ENCODE results near the gene UHMK1. TPM values are rescaled to one million over a fixed set of nuclear protein-coding genes. Genes with fewer than 3 reads are reported as not detected.

The UHMK1 gene
- total RNA-seq, 2 donors from 2014 or later, result 27.5 to 36.2 TPM

GRCh38 chr1:162500805-162501204 is 3.2 kb downstream of the UHMK1 start:
- intact Hi-C loops (cut with DNase I), result no loop called here
- DNase-seq (ENCODE audit: low spot score), result no peak

GRCh38 chr1:162502077-162502476 is 4.5 kb downstream of the UHMK1 start:
- DNase-seq (ENCODE audit: low spot score), result no peak
- intact Hi-C loops (cut with DNase I), result no loop called here

DNA sequence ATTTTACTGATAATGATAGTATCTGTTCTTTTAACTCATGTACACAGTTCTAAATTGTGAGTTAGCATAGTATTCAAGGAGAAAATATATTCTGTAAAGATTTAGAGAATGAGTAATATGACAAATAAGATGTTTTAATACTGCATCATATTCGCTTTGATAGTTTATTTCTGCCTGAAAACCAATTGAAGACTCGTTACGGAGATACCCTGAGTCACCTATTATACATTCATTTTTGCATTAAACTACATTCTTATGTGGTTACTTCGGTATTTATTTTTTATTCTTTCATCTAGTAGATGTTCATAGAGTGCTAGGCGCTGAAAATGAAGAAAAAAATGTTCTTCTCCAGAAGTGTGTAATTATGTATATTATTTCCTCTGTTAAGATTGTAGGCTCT is 5.3 kb downstream of the UHMK1 start:
- no peak for DNase-seq (ENCODE audit: low spot score)
- intact Hi-C loops (cut with DNase I), result no loop called here

- intact Hi-C loops (cut with DNase I), result no loop called here
- DNase-seq (ENCODE audit: low spot score), result no peak
These were observed 29.7 kb downstream of the UHMK1 start for GRCh38 chr1:162527314-162527713.

DNA sequence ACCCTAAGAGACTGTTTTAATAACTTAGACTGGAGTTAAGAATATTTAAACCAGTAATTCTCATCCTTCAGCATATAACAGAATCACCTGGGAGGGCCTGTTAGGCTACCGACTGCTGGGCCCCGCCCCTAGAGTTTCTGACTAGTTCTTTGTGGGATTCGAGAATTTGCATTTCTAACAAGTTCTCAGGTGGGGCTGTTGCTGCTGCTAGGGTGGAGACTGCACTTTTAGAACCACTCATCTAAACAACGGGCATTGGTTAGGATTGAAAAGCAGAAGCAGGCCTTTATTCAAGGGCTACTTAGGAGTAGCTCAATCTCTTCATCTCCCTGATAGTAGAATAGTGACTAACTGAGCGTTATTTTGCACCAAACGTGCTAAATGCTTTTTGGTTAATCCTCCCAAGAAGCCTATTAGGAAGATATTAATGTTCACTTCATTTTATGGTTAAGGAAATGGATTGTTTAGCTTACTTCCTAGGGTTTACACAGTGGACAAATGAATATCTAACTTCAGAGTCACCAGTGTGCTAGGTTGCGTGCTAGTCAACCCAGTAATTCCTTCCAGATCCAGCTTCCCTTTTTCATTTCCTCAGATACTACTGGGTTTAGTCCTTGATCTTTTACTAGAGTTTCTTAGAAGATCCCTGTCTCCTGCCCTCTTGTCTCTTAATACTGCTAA is 32.8 kb downstream of the UHMK1 start:
- DNase-seq (ENCODE audit: low spot score), result no peak
- intact Hi-C loops (cut with DNase I), result no loop called here

DNA sequence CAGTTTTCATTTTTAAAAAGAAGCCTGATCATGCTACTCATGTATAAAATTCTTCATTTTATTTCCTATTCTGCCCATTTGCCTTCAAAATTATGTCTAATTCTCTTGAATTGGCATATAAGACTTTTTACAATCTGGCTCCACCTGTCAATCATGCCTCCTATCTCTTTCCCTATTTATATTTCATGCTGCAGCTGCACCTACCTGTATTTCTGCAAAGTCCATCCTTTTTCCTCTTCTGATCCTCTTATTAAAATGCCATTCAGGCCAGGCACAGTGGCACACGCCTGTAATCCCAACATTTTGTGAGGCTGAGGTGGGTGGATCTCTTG is 33.3 kb downstream of the UHMK1 start:
- intact Hi-C loops (cut with DNase I), result no loop called here

DNA sequence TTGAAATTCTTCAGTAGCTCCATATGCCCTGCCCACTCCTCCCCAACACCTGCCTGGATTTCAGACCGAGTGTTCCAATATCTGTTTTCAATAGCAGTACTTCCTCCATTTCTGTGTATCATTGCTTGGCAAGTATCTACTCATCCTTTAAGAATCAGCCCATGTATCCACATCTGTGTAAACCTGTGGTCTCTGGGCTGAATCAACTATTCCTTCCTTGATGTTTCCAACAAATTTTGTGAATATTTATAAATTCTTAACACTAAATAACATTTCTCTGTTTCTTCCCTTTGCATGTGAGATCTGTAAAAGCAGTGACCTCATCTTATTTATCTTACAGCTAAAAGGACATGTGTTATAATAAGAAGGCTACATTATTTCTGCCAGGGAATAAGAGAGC is 37.9 kb downstream of the UHMK1 start:
- intact Hi-C loops (cut with DNase I), result no loop called here
- DNase-seq (ENCODE audit: low spot score), result no peak

More for the DNA sequence above, 33.3 kb downstream of the UHMK1 start:
- no peak for DNase-seq (ENCODE audit: low spot score)

- DNase-seq (ENCODE audit: low spot score), result no peak
- intact Hi-C loops (cut with DNase I), result no loop called here
These were observed 38.9 kb downstream of the UHMK1 start for GRCh38 chr1:162536511-162536910.

DNA sequence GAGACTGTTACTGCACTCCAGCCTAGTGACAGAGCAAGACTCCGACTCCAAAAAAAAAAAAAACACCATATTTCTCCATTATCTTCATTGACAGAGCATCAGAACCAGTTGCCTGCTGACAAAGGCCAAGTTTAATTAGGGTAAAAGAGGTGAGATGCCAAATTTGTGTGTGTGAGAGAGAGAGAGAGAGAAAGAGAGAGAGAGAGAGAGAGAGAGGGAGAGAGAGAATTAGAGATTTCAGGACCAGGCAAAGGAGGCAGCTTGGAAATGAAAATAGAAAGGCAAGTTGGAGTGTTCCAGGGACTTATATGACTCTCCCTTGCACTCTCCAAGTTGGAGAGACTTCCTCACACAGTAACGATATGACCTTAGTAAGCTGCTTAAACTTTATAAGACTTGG is 39.6 kb downstream of the UHMK1 start:
- no peak for DNase-seq (ENCODE audit: low spot score)
- intact Hi-C loops (cut with DNase I), result no loop called here

GRCh38 chr1:162538815-162539431 is 41.3 kb downstream of the UHMK1 start:
- no peak for DNase-seq (ENCODE audit: low spot score)
- intact Hi-C loops (cut with DNase I), result no loop called here

- peak; percentile 89 for DNase-seq (ENCODE audit: low spot score)
- intact Hi-C loops (cut with DNase I), result no loop called here
These were observed 44.1 kb downstream of the UHMK1 start for GRCh38 chr1:162541619-162542141.

DNA sequence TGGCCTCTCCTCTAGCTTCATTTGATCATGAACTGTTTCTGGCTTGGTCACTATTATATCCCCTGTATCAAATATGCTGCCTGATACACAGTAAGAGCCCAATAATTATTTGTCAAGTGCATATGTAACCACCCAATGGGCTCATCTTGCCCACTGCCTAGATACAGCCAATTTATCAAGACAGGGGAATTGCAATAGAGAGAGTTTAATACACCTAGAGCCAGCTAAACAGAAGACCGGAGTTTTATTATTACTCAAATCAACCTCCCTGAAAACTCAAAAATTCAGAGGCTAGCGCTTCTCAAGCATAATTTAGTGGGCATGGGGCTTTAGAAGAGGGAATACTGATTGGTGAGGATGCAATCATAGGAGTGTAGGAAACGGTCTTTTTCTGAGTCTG is 45.6 kb downstream of the UHMK1 start:
- intact Hi-C loops (cut with DNase I), result no loop called here
- no peak for DNase-seq (ENCODE audit: low spot score)

- intact Hi-C loops (cut with DNase I), result no loop called here
- no peak for DNase-seq (ENCODE audit: low spot score)
These were observed 50.6 kb downstream of the UHMK1 start for GRCh38 chr1:162548170-162548569.

- intact Hi-C loops (cut with DNase I), result no loop called here
These were observed 51.4 kb downstream of the UHMK1 start for GRCh38 chr1:162549001-162549400.

GRCh38 chr1:162550925-162551324 is 53.3 kb downstream of the UHMK1 start:
- DNase-seq (ENCODE audit: low spot score), result no peak
- intact Hi-C loops (cut with DNase I), result no loop called here

More at GRCh38 chr1:162549001-162549400, 51.4 kb downstream of the UHMK1 start:
- DNase-seq (ENCODE audit: low spot score), result no peak

GRCh38 chr1:162551969-162552683 is 54.5 kb downstream of the UHMK1 start:
- DNase-seq (ENCODE audit: low spot score), result no peak
- intact Hi-C loops (cut with DNase I), result no loop called here

- no peak for DNase-seq (ENCODE audit: low spot score)
These were observed 55.1 kb downstream of the UHMK1 start for GRCh38 chr1:162552684-162553252.

DNA sequence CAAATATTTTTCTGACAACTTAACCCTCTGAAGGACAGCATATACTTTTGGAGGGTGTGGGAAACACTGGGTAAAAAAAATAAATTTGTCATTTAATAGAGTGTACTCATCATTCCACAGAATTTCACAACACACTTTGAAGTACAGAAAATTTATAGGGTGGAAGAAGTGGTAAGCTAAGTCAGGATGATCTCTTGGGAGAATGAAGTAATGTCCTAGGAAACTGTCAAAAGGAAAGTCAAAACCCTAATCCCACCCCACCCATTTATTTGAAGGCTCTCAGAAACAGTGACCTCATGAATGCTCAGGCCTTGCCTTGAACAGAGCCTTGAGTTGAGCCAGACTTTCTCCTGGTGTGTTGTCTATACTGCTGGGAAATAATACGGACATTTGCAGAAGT is 56.6 kb downstream of the UHMK1 start:
- intact Hi-C loops (cut with DNase I), result no loop called here
- DNase-seq (ENCODE audit: low spot score), result no peak

More at GRCh38 chr1:162552684-162553252, 55.1 kb downstream of the UHMK1 start:
- intact Hi-C loops (cut with DNase I), result no loop called here

DNA sequence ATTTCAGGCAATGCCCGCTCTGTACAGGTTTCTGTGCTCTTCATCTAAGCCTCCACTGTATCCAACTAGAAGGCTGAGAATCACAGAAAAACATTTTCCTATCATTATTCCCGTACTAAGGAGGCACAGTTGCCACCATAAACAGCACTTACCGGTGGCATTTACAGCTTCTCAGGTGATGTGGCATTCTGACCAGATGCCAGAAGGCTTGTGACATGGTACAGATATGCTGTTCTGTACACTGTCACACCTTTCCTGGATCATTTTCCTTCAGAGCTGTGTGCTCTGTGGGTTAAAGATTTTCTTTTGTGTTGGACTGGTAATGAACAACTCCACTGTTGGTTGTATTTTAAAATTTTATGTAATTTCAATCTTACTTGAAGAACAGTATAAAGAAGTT is 59.9 kb downstream of the UHMK1 start:
- intact Hi-C loops (cut with DNase I), result no loop called here
- no peak for DNase-seq (ENCODE audit: low spot score)
